ENCODE measurements around the gene RALGAPA2. TPM values are rescaled to one million over a fixed set of nuclear protein-coding genes. Genes with fewer than 3 reads are reported as not detected.
A peak's percentile ranks its signal among the peaks of the same experiment; 100 is the strongest.

RALGAPA2 gene
- total and polyA plus RNA-seq, 2 of the 13 experiments (the other 11 are each of a cell fraction or from before 2014, with no cell fraction given) = 13.8 to 17.7 TPM

DNA sequence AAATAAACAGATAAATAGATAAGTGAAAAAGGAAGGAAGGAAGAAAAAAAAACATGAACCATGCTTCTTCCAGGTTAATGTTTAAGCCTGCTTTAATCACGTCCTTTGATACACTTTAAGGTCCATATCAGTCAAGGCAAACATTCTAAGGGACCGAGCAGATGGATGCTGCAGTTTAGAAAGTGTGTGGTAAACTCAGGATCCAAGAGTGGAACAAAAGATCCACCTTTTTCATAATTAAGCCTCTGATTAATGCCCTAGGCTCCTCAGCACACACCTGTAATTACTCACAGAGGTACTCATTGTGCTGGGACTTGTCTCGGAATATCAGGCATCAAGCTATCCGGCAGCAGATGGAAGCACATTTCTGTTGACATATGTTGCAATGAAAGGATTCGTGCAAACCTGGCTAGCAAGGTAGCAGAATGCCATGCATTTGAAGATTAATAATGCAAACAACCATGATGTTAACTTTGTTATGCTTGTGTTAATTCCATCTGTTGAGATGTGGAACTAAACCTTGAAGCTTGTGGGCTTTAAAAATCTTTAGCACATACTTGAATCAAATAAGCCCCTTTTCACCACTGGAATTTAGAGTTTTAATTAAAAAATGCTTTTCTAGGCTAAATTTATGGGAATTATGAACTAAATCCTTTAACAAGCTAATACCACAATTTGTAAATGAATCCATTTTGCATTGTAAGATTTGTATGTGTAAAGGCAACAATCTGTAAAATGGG is 163.7 kb downstream of the RALGAPA2 start (continued):
- TF ChIP-seq, protein P1, sequence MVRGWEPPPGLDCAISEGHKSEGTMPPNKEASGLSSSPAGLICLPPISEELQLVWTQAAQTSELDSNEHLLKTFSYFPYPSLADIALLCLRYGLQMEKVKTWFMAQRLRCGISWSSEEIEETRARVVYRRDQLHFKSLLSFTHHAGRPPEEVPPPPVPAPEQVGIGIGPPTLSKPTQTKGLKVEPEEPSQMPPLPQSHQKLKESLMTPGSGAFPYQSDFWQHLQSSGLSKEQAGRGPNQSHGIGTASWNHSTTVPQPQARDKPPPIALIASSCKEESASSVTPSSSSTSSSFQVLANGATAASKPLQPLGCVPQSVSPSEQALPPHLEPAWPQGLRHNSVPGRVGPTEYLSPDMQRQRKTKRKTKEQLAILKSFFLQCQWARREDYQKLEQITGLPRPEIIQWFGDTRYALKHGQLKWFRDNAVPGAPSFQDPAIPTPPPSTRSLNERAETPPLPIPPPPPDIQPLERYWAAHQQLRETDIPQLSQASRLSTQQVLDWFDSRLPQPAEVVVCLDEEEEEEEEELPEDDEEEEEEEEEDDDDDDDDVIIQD (CRISPR knock-in tag; IDR thresholded peaks at IDR 0.05; ENCODE audit: low read depth) = peak; percentile 47; the same call in 1 of the 2 replicates
- TF ChIP-seq, protein P2, sequence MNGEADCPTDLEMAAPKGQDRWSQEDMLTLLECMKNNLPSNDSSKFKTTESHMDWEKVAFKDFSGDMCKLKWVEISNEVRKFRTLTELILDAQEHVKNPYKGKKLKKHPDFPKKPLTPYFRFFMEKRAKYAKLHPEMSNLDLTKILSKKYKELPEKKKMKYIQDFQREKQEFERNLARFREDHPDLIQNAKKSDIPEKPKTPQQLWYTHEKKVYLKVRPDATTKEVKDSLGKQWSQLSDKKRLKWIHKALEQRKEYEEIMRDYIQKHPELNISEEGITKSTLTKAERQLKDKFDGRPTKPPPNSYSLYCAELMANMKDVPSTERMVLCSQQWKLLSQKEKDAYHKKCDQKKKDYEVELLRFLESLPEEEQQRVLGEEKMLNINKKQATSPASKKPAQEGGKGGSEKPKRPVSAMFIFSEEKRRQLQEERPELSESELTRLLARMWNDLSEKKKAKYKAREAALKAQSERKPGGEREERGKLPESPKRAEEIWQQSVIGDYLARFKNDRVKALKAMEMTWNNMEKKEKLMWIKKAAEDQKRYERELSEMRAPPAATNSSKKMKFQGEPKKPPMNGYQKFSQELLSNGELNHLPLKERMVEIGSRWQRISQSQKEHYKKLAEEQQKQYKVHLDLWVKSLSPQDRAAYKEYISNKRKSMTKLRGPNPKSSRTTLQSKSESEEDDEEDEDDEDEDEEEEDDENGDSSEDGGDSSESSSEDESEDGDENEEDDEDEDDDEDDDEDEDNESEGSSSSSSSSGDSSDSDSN (CRISPR knock-in tag; IDR thresholded peaks at IDR 0.05) = peak; percentile 34; the same call in 1 of the 2 replicates
- TF ChIP-seq, protein P3, sequence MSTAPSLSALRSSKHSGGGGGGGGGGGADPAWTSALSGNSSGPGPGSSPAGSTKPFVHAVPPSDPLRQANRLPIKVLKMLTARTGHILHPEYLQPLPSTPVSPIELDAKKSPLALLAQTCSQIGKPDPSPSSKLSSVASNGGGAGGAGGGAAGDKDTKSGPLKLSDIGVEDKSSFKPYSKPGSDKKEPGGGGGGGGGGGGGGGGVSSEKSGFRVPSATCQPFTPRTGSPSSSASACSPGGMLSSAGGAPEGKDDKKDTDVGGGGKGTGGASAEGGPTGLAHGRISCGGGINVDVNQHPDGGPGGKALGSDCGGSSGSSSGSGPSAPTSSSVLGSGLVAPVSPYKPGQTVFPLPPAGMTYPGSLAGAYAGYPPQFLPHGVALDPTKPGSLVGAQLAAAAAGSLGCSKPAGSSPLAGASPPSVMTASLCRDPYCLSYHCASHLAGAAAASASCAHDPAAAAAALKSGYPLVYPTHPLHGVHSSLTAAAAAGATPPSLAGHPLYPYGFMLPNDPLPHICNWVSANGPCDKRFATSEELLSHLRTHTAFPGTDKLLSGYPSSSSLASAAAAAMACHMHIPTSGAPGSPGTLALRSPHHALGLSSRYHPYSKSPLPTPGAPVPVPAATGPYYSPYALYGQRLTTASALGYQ (CRISPR knock-in tag; IDR thresholded peaks at IDR 0.05) = peak; percentile 39; the same call in 1 of the 2 replicates
- TF ChIP-seq ZBTB20 (CRISPR knock-in tag; IDR thresholded peaks at IDR 0.05; ENCODE audit: borderline replicate concordance, low read depth) (peak; percentile 82; the same call in 1 of the 2 replicates), CREM (IDR thresholded peaks at IDR 0.05) (peak; percentile 66), CREM (CRISPR knock-in tag; IDR thresholded peaks at IDR 0.05) (no peak), ZNF883 (CRISPR knock-in tag; IDR thresholded peaks at IDR 0.05; ENCODE audit: not compliant biosample characterization) (no peak), KLF13 (CRISPR knock-in tag; IDR thresholded peaks at IDR 0.05) (no peak), ZMYM3 (CRISPR knock-in tag; IDR thresholded peaks at IDR 0.05) (peak; percentile 66; the same call in 1 of the 2 replicates), RARA (CRISPR knock-in tag; IDR thresholded peaks at IDR 0.05) (peak; percentile 42; the same call in 1 of the 2 replicates), KLF16 (CRISPR knock-in tag; IDR thresholded peaks at IDR 0.05) (peak in 1 of 2 experiments; percentile 50; a peak in 1 of 4 replicates), HOXA5 (CRISPR knock-in tag; IDR thresholded peaks at IDR 0.05) (peak; percentile 30; the same call in 1 of the 2 replicates)
- TF ChIP-seq, protein P4, sequence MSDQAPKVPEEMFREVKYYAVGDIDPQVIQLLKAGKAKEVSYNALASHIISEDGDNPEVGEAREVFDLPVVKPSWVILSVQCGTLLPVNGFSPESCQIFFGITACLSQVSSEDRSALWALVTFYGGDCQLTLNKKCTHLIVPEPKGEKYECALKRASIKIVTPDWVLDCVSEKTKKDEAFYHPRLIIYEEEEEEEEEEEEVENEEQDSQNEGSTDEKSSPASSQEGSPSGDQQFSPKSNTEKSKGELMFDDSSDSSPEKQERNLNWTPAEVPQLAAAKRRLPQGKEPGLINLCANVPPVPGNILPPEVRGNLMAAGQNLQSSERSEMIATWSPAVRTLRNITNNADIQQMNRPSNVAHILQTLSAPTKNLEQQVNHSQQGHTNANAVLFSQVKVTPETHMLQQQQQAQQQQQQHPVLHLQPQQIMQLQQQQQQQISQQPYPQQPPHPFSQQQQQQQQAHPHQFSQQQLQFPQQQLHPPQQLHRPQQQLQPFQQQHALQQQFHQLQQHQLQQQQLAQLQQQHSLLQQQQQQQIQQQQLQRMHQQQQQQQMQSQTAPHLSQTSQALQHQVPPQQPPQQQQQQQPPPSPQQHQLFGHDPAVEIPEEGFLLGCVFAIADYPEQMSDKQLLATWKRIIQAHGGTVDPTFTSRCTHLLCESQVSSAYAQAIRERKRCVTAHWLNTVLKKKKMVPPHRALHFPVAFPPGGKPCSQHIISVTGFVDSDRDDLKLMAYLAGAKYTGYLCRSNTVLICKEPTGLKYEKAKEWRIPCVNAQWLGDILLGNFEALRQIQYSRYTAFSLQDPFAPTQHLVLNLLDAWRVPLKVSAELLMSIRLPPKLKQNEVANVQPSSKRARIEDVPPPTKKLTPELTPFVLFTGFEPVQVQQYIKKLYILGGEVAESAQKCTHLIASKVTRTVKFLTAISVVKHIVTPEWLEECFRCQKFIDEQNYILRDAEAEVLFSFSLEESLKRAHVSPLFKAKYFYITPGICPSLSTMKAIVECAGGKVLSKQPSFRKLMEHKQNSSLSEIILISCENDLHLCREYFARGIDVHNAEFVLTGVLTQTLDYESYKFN (CRISPR knock-in tag; conservative IDR thresholded peaks at IDR 0.05) = peak; percentile 95

All from HepG2 (cell line).